Measurements from ENCODE around the gene PRKAG2.

The PRKAG2 gene

DNA sequence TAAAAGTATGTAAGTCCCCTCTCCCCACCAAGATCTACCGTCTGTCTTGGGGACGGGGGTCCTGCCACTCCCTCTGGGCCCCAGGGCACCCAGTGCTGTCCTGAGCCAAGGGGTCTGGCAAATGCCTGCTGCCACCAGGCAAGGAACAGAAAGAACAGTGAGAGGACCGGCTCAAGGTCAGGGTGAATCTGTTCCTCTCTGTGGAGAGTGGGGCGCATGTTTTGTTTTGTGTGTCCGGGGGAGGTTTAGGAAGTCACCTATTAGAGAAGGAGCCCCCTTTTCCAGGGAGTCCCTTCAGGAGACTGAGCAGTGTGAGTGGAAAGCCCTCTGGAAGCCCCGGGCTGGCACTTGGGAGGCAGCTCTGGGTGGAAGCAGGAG lies 198.7 kb downstream of the PRKAG2 start:
- no peak for DNase-seq (ENCODE audit: low read depth in 2 of 2)

DNA sequence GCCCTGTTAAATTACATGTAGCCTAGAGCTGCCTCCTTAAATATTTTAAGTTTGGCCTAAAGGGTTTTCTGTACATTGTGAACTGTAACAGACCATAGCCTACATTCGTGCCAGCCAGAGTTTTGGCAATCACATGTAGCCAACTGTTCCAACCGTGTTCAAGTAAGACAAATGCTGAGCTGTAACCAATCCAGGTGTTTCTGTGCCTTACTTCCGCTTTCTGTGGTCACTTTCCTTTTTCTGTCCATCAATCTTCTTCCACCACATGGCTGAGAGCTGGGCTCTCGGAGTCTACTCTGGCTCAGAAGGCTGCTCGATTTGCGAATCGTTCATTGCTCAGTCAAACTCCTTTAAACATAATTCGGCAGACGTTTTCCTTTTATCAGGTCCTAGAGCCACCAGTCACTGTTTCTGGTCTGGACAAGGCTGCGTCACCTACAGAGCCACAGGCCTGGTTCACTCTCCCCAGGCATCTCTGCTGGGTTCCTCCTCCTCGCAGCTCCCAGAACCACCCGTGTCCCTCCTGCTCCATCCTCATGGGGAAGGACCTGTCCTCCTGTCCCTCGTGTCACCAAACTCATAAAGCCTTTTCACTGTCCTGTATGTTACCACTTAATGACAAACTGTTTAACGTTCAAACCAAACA lies 199.2 kb downstream of the PRKAG2 start:
- DNase-seq (ENCODE audit: low read depth in 2 of 2) = no peak

DNA sequence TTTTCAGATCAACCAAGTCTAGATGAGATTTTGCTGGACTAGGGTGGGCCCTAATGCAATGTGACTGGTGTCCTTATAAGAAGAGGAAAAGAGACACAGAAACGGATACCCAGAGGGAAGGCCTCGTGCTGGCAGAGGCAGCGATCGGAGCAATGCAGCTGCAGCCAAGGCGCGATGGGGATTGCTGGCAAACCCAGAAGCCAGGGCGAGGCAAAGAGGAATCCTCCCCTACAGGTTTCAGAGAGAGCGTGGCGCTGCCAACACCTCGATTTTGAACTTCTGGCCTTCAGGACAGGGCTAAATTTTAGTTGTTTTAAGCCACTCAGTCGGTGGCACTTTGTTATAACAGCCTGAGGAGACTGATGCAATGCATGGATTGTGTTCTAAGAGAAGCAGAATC lies 200.2 kb downstream of the PRKAG2 start:
- no peak for DNase-seq (ENCODE audit: low read depth in 2 of 2)

DNA sequence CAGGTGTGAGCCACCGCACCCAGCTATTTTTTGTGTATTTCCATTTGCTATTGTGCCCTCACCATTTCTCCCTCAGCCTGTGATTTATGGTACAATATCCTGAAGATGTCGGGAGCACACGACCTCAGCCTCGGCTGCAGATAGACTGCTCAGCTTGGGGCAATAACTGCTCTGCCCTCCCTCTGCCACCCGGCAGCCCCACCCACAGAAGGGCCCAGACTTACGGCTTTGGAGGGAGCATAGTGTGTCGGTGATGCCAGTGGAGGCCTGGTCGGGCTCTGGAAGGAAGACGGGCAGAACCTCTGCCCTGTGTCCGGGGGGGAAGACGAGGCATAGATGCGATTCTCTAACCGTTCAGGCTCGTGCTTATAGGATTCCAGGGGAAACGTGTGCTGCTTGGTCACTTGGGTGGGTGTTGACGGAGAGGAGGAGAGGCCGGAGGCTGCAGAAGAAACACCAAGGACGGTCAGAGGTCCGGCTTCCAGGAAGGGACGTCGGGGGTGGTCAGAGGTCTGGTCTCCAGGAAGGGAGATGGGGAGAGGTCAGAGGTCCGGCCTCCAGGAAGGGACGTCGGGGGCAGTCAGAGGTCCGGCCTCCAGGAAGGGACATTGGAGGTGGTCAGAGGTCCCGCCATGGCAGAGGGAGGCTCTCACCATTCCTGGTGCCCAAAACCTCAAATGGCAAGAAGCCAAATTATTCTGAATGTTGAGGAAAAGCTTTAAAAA lies 201.6 kb downstream of the PRKAG2 start:
- no peak for DNase-seq (ENCODE audit: low read depth in 2 of 2)

DNA sequence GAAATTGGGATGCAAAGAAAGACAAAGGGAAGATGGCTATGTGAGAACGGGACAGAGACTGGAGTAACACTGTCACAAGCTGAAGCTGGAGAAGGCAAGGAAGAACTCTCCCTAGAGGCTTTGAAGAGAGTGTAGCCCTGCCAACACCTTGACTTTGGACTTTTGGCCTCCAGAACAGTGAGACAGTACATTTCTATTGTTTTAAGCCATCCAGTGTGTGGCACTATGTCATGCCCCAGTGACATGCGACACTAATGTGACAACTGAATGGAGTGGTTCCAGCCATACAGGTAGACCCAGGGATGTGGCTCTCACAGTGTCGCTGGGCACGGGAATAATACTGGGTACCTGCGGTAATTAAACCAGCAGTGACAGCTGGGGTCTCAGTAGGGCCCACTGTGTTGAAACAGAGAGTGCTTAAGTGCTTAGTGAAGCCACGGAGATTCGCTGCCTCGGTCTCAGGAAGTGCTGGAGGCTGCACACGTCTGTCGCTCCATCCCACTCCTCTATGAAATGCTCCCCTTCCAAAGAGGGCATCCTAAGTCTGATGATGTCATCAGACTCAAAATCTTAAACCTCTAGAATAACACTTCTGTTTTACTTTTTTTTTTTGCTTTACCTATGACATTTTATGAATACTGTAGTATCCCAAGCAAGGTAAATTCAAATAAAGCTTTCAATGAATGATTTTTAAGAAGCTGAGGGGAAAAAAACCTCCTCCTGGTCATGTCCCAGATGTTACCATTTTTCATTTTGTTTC lies 202.6 kb downstream of the PRKAG2 start:
- DNase-seq (ENCODE audit: low read depth in 2 of 2) = no peak

DNA sequence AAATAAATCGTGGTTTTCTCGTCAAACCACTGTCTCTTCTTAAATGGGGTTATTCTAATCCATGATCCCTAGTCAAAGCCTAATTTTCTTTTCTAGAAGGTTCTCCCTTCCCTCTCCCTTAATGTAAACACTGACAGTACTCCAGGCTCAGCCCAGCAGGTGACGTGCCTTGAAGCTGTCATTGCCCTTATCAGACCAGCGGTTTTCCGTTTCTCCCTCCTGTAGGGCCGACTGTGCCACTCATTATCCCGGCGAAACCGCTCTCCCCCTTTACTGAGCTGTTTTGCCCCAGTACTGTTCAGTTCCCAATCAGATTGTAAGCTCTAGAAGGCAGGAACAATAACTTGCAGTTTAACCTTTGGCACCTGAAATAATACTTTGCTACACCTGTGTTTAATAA lies 203.7 kb downstream of the PRKAG2 start:
- DNase-seq (ENCODE audit: low read depth in 2 of 2) = no peak

DNA sequence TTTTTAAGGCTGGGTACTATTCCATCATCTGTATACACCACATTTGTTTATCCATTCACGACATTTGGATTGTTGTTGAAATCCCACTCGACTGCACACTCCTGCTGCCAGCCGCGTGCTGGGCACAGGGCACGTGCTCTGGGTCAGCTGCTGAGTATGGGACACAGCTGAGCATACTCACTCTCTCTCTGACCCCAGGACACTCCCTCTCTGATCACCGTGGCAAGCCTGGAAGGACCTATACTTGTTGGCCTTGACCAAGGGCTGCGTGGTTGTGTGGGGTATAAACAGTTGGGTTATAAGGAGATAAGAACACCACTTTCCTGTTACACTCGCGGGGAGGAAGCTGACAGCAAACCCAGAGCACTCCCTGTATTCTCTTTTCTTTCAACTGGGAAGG lies 204.2 kb downstream of the PRKAG2 start:
- DNase-seq (ENCODE audit: low read depth in 2 of 2) = no peak

DNA sequence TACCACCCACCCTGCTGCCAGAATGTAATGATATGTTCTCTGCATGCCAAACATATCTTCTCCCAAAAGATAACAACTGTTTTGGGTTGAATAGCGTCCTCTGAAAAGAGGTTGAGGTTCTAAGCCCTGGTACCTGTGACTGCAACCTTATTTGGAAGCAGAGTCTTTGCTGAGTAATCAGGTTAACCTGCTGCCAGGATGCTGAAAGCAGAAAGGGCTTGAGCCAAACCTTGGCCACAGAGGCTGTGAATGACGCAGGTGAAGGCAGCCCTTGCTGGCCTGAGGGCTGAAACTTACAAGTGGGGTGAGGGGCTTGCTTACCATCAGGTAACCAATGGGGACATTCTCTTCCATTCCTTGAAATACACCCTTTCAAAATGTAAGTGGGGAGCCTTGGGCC lies 205.4 kb downstream of the PRKAG2 start:
- no peak for DNase-seq (ENCODE audit: low read depth in 2 of 2)

DNA sequence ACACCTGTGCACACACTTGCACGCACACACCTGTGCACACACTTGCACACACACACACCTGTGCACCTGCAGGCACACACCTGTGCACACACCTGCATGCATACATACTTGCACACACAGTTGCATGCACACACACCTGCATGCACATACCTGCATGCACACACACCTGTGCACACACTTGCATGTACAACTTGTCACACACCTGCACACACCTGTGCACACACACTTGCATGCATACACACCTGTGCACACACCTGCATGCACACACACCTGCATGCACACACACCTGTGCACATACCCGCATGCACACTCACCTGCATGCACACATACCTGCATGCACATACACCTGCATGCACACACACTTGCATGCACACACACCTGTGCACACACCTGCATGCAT lies 207.2 kb downstream of the PRKAG2 start:
- no peak for DNase-seq (ENCODE audit: low read depth in 2 of 2)

DNA sequence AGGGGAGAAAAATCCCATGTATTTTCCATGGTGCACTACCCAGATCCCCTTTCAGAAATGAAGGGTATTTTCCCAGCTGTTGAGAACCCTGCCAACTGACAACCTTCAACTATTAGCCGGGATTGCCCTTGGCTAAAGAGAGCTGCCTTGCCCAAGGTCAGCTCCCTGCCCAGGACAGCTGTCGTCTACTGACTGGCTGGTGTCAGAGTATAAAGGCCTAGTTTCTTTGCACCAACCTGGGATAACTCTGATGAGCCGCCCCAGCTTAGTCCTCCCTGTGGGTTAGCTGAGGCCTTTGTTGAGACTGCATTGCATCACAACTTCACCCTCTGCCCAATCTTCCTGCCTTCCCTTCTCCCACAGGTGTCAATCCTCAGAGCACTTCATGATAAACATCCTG lies 210.0 kb downstream of the PRKAG2 start:
- no peak for DNase-seq (ENCODE audit: low read depth in 2 of 2)

DNA sequence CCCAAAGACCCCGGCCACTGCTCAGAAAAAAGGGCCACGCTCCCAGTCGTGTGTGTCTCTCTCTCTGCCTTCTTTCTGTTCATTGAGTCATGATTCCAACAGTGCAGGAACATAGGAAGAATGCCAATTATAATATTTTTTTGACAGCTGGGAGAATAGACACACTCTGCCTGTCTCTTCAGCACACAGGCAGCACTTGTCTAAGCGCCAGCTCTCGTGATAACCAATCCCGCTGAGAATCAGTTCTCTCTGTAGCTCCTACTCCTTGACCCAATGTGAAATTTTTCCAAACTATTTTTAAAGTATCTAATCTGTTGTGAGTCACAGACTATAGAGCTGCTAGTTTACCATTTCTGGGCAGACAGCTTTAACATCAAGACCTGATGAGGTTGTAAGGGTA lies 211.5 kb downstream of the PRKAG2 start:
- no peak for DNase-seq (ENCODE audit: low read depth in 2 of 2)

DNA sequence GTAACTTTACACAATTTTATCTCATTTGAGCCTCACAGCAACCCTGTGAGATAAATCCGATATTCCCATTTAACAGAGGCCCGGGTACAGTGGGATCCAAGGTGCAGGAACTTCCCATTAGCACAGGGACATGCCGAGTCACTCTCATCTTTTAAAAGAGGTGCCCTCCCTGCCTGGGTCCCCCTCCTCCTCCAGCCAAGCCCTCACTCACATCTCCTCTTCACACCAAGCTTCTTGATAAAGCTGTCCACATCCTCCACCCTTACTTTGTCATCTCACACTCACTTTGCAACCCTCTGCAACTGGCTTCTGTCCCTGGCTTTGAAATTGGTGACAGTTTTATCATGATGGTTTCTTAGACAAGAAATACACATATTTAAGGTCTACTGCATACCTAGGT lies 212.6 kb downstream of the PRKAG2 start:
- DNase-seq (ENCODE audit: low read depth in 2 of 2) = no peak

DNA sequence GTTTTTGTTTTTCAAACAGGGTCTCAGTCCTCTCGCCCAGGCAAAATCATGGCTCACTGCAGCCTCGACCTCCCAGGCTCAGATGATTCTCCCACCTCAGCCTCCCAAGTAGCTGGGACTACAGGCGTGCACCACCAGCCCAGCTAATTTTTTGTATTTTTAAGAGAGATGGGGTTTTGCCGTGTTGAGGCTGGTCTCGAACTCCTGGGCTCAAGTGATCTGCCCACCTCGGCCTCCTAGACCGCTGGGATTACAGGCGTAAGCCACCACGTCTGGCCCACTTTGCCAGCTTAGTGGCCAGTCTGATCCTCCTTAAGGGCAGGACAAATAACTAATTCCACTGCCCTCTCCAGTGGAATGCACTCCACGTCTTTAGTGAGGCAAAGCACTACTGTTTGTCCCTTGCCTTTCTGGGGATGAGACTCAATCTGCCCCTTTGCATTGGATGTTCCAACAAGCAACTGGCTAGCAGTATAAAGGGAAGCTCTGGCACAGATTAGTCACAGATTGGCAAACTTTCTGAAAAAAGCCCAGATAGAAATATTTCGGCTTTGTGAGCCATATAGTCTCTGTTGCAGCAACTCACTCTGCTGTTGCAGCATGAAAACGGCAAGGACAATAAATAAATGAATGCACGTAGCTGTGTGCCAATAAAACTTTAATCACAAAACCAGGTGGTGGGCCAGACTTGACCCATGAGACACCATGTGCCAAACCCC lies 213.4 kb downstream of the PRKAG2 start:
- DNase-seq (ENCODE audit: low read depth in 2 of 2) = no peak

DNA sequence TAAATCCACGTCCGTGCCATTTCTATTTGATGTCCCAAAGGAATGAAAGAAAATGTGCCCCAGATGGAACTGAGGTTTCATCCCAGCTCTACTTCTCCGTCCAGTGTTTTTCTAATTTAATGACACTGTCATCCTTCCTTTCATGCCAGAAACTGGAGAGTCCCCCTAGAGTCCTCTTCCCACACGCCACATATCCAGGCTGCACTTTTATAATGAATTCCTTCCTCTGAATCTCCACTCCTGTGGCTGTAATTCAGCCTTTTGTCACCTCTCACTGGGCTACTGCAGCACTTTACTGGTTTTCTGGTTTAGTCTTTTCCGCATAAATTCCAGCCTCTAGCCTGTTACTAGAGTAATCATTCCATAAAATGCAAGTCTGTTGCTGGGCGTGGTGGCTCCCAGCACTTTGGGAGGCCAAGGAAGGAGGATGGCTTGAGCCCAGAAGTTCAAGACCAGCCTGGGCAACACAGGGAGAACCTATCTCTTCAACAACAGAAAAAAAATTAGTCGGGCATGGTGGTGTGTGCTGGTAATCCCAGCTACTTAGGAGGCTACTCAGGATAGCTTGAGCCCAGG lies 214.6 kb downstream of the PRKAG2 start:
- DNase-seq (ENCODE audit: low read depth in 2 of 2) = no peak

DNA sequence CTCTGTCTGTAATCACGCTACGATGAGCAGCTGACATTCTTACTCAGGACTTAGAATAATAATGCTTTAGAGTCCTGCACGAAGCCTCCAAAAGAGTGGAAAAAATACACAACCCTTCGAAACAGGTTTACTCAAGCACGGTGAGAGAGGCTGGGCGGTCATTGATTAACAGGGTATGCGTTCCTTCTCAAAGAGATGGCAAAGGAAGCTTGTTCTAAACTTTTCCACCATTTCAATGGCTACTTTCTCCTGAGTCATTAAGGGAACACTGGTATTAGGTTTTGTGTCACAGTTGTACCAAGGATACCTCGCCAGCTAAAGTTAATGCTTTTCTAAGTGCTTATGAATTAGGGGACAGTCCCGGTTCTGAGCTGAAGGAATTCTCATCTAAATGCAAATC lies 215.3 kb downstream of the PRKAG2 start:
- DNase-seq (ENCODE audit: low read depth in 2 of 2) = no peak

DNA sequence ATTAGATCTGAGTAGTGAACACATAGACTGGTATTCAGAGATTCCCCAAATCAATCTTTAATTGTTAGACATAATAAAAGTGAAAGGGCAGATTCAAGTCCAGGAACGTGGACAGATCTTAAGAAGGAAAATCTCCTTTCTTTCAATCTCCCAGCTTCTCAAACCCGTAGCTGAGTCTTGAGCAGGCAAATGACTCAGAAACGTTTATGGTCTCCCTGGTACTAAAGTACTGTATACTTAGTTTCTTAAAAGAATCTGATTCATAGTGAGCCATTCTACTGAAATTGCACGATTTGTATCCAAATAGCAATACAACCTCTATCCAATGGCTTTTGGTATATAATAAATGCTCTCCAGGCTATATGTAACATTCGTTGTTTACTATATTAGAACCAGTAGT lies 216.8 kb downstream of the PRKAG2 start:
- DNase-seq (ENCODE audit: low read depth in 2 of 2) = no peak

DNA sequence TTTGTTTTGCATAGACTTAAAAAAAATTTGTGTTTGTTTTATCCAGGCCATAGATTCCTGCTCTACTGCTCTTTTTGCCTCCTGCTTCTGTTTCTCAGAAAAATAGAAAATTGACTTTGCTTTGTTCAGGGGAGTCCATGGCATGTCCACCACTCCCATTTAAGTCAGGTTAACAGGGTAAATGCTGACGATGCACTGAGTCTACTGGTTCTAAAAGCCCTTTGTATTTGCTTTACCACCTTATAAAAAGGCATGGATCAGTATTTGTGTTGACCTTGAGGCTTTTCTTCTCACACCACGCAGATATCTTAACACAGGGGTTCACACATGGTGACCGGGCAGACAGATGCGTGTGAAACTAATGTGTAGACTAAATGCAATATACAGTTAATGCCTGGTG lies 217.7 kb downstream of the PRKAG2 start:
- no peak for DNase-seq (ENCODE audit: low read depth in 2 of 2)

DNA sequence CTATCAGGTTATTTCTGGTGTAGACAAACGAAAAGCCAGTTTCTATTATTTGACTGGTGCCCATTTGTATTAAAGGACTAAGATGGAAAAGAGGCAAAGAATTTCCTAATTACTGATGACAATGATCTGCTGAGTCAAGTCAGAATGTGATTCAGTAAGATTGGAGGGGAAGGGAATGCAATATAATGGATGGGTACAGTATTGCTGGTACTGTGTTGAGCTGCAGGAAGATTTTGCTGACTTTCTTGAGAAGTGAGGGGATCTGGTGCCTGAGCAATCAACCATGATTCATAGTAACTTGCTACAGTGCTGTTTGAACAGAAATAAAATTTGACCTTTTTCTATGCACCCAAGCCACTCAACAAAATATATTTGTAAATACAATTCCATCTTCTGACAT lies 218.1 kb downstream of the PRKAG2 start:
- DNase-seq (ENCODE audit: low read depth in 2 of 2) = no peak

DNA sequence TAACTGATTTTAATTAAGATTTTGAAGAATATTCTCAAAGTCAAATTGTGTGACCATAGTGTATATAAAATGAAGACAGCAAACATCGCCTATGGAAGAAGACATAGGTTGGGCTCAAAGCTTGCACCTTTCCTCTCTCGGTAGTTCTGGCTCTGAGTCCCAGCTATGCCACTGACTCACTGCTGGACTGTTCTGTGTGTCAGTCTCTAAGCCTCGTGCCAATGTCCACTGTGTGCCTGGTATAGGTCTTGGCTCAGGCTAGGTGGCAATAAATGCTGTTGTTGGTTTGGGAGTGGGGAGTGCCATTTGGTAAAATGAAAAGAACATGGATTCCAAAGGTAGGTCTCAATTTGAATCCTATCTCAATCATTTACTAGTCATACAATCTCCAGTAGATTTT lies 219.7 kb downstream of the PRKAG2 start:
- DNase-seq (ENCODE audit: low read depth in 2 of 2) = no peak

DNA sequence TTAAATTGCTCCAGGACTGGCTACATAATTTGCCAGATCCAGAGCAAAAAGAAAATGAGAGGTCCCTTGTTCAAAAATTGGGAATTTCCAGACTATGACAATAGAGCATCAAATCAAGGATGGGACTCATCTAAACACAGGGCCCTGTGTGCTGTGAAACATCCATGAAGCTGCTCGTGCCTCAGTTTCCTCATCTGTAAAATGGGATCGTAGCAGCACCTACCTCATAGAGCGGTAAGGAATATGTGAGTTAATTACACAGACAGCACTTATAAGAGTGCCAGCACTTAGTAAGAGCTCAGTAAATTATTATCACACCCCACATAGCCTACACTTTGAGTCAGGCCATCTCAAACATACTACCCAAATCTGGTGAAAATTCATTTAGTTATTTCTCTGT lies 221.4 kb downstream of the PRKAG2 start:
- no peak for DNase-seq (ENCODE audit: low read depth in 2 of 2)

DNA sequence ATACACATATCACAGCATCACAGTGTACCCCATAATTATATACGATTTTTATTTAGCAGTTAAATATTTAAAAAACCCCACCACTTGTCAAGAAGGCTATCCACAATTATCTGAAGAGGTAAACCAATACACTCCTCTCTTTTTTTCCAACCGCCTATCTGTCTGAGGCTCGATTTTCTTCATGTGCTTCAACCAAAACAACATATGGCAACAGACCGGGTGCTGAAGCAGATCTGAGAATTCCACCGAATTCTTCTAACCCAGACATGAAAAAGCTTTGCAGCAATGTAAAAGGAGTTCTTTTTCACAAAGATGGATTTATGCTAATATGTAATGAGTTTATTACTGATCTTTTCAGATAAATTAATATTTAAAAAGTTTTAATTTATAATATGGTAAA lies 224.8 kb downstream of the PRKAG2 start:
- DNase-seq (ENCODE audit: low read depth in 2 of 2) = no peak

DNA sequence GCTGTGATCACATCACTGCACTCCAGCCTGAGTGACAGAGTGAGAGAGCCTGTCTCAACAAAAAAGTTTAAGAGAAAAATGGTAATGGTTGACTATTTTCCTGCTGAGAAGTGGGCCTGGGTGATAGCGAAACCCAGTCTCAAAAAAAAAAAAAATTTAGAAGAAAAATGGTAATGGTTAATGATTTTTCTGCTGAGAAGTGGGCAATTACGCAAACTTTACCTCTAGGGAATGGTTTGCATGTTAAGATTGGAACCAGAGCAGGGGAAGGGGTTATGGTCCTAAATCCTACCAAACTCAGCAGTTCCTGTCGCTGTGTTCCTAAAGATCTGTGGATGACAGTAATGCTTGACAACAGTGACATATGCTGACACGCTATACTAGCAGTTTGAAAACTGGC lies 226.8 kb downstream of the PRKAG2 start:
- DNase-seq (ENCODE audit: low read depth in 2 of 2) = no peak
